Lower lobe of right lung (tissue), 2 donors: Measurements from ENCODE around the gene CDK15. TPM values are rescaled to one million over a fixed set of nuclear protein-coding genes. Genes with fewer than 3 reads are reported as not detected.

ENCODE experiments used
- ATAC-seq, 2 donors: fragments of 200-7000 bp; cut with Tn5 transposase; one replicate each; pipeline ENCODE4 v1.9.1; 2020 to 2022; ENCODE audit warnings: mild to moderate bottlenecking in 2 of 2, moderate library complexity in 2 of 2
- DNase-seq: peaks from one replicate; pipeline ENCODE4 v3.0.0-alpha.2; 2020
- H3K27ac ChIP-seq: fragments of 200-600 bp; one replicate; pipeline ENCODE4 v1.8.0; 2022
- H3K27me3 ChIP-seq: fragments of 200-600 bp; one replicate; pipeline ENCODE4 v1.8.0; 2022; ENCODE audit warnings: low read depth
- H3K36me3 ChIP-seq: fragments of 200-600 bp; one replicate; pipeline ENCODE4 v1.8.0; 2022; ENCODE audit warnings: mild to moderate bottlenecking
- H3K4me1 ChIP-seq: fragments of 200-600 bp; one replicate; pipeline ENCODE4 v1.8.0; 2022
- H3K4me3 ChIP-seq: fragments of 200-600 bp; one replicate; pipeline ENCODE4 v1.8.0; 2022; ENCODE audit warnings: mild to moderate bottlenecking
- H3K9me3 ChIP-seq: fragments of 200-600 bp; one replicate; pipeline ENCODE4 v1.8.0; 2022
- CTCF ChIP-seq: fragments of 200-600 bp; IDR thresholded peaks from one replicate; pipeline ENCODE4 v1.8.0; 2022; ENCODE audit warnings: antibody characterized with exemption, mild to moderate bottlenecking
- intact Hi-C: fragments of 100-400 bp; cut with DNase I; formaldehyde crosslinking; loops from one replicate; pipeline ENCODE4 v1.11.0; 2022
- total RNA-seq: library from RNA; stranded (reverse); fragmentation: NEBNext Ultra II Directional; extraction: Animal tissue kit (Norgen Biotek cat#: 25700); gene quantifications from one replicate; pipeline ENCODE4 v1.2.1, GENCODE V29; 2021
- donor health status: DM: no; HTN: yes; CAD: no; lungs with severe emphysema.

Gene CDK15
- total RNA-seq, 1 donor from 2014 or later = 4.5 TPM

GRCh38 chr2:201821080-201821479, 14.7 kb downstream of the CDK15 start:
- ATAC-seq (no peak), DNase-seq (no peak)
- H3K27ac ChIP-seq = no peak overlapping the region
- intact Hi-C loops = no loop called here
- no peaks in the 10 kb centered on the region for H3K27me3 ChIP-seq
- H3K4me1 ChIP-seq = no peaks in the 10 kb centered on the region
- no peaks in the 10 kb centered on the region for H3K36me3 ChIP-seq
- H3K4me3 ChIP-seq = no peak overlapping the region
- H3K9me3 ChIP-seq = no peaks in the 10 kb centered on the region
- TF ChIP-seq CTCF = no peak

GRCh38 chr2:201824212-201824611, 17.9 kb downstream of the CDK15 start:
- Histone ChIP-seq H3K4me3 (no peak overlapping the region), H3K4me1 (no peaks in the 10 kb centered on the region), H3K27me3 (no peaks in the 10 kb centered on the region), H3K9me3 (no peaks in the 10 kb centered on the region), H3K27ac (no peak overlapping the region), H3K36me3 (no peaks in the 10 kb centered on the region)
- intact Hi-C loops = no loop called here
- no peak for DNase-seq
- no peak for ATAC-seq
- no peak for TF ChIP-seq CTCF

GRCh38 chr2:201827621-201828020, 21.3 kb downstream of the CDK15 start:
- intact Hi-C loops = no loop called here
- TF ChIP-seq CTCF = no peak
- no peaks in the 10 kb centered on the region for H3K4me1 ChIP-seq
- no peaks in the 10 kb centered on the region for H3K36me3 ChIP-seq
- ATAC-seq (no peak), DNase-seq (no peak)
- no peak overlapping the region for H3K4me3 ChIP-seq
- H3K27me3 ChIP-seq = no peaks in the 10 kb centered on the region
- no peaks in the 10 kb centered on the region for H3K9me3 ChIP-seq
- no peak overlapping the region for H3K27ac ChIP-seq

- ATAC-seq (no peak), DNase-seq (no peak)
- Histone ChIP-seq H3K27ac (no peak overlapping the region), H3K36me3 (no peaks in the 10 kb centered on the region), H3K4me3 (no peak overlapping the region), H3K27me3 (no peaks in the 10 kb centered on the region), H3K9me3 (no peaks in the 10 kb centered on the region), H3K4me1 (no peaks in the 10 kb centered on the region)
- intact Hi-C loops = no loop called here
- no peak for TF ChIP-seq CTCF
These were observed 21.9 kb downstream of the CDK15 start for GRCh38 chr2:201828220-201828619.

- no peak overlapping the region for H3K27ac ChIP-seq
- intact Hi-C loops = no loop called here
- DNase-seq (no peak), ATAC-seq (no peak)
- H3K4me1 ChIP-seq = no peaks in the 10 kb centered on the region
- H3K4me3 ChIP-seq = no peak overlapping the region
- no peaks in the 10 kb centered on the region for H3K9me3 ChIP-seq
- no peak for TF ChIP-seq CTCF
- no peaks in the 10 kb centered on the region for H3K36me3 ChIP-seq
- H3K27me3 ChIP-seq = no peaks in the 10 kb centered on the region
These were observed 24.3 kb downstream of the CDK15 start for GRCh38 chr2:201830666-201831065.

GRCh38 chr2:201831469-201831868, 25.1 kb downstream of the CDK15 start:
- H3K4me3 ChIP-seq = no peak overlapping the region
- no peak overlapping the region for H3K27ac ChIP-seq
- TF ChIP-seq CTCF = no peak
- H3K9me3 ChIP-seq = no peaks in the 10 kb centered on the region
- H3K27me3 ChIP-seq = no peaks in the 10 kb centered on the region
- no peaks in the 10 kb centered on the region for H3K4me1 ChIP-seq
- DNase-seq (no peak), ATAC-seq (no peak)
- intact Hi-C loops = no loop called here
- no peaks in the 10 kb centered on the region for H3K36me3 ChIP-seq
